ENCODE results near the gene CCL2. TPM values are rescaled to one million over a fixed set of nuclear protein-coding genes. Genes with fewer than 3 reads are reported as not detected.

The CCL2 gene
- total and polyA plus RNA-seq, 2 of the 8 experiments (the other 6 are each of a cell fraction or from before 2014, with no cell fraction given) = 3.0 to 3.7 TPM

DNA sequence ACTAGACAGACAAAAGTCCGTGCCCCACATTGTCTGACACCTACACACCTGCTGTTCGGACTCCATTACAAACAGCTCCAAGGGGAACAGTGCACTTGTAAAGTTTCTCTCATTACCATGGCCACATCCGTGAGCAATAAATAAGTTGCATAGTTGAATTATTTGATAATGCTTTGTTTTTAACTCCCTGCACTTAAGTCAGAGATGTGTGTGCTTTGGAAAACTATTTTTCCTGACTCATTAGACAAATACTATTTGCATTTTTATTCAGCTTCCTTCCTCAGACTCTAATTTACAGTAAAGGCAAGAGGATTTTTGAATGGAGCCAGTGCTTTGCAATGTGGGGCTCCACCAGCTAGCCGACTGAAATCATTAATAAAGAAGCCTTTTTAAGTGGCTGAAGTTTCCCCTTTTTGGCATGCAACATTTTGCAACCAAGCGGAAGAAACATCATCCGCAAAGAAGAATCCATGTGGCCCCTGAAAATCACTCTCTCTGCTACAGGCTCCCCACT, 6.5 kb upstream of the CCL2 start:
- Histone ChIP-seq H3K27me3 (replicated peaks in 1 of 4; ENCODE audit: control insufficient read depth in 3 of 4, extremely low read depth in 1 of 4, insufficient read depth in 3 of 4, low read length in 3 of 4) (peaks cover 0 to 3% (median 0%) of the 10 kb centered on the region in 4 experiments; a peak in 1 of 7 replicates), H3K4ac (replicated peaks; ENCODE audit: insufficient read length, low read depth, low read length) (no peak overlapping the region), H3K23me2 (ENCODE audit: low read depth, low read length) (no peaks in the 10 kb centered on the region), H3K9me3 (ENCODE audit: insufficient read depth in 2 of 2, low read depth in 1 of 2, low read length in 1 of 2) (no peaks in the 10 kb centered on the region), H3K9ac (replicated peaks in 1 of 4; ENCODE audit: extremely low read depth in 1 of 4, low read depth in 3 of 4, low read length in 3 of 4) (no peak overlapping the region), H2AK5ac (ENCODE audit: low read depth, low read length) (no peak overlapping the region), H3K79me1 (ENCODE audit: low read depth, low read length) (no peaks in the 10 kb centered on the region), H4K91ac (replicated peaks; ENCODE audit: insufficient read length, low read length) (no peak overlapping the region), H4K8ac (ENCODE audit: extremely low read depth, insufficient read depth, low read length) (no peak overlapping the region), H2BK12ac (ENCODE audit: low read depth, low read length) (no peak overlapping the region), H3K4me2 (ENCODE audit: insufficient read depth in 1 of 2, low read depth in 2 of 2, low read length in 2 of 2) (no peak overlapping the region), H3K23ac (ENCODE audit: insufficient read length) (no peak overlapping the region), H4K5ac (ENCODE audit: insufficient read length, low read depth, low read length) (no peak overlapping the region), H2AFZ (ENCODE audit: low read length) (no peak overlapping the region), H2BK120ac (replicated peaks; ENCODE audit: low read depth, low read length) (no peak overlapping the region), H3K56ac (replicated peaks; ENCODE audit: insufficient read length, low read depth, low read length) (no peak overlapping the region), H3K79me2 (ENCODE audit: control insufficient read depth in 1 of 2, insufficient read depth in 2 of 2, low read length in 2 of 2) (no peaks in the 10 kb centered on the region), H3K14ac (ENCODE audit: insufficient read length) (no peak overlapping the region), H3K18ac (ENCODE audit: extremely low read depth, low read length) (no peak overlapping the region), H2BK20ac (ENCODE audit: low read length) (no peak overlapping the region), H3K27ac (ENCODE audit: low read depth, low read length) (no peak overlapping the region), H2BK15ac (ENCODE audit: low read length) (no peak overlapping the region), H2BK5ac (ENCODE audit: low read depth, low read length) (no peak overlapping the region), H3K4me1 (replicated peaks in 1 of 4; ENCODE audit: control insufficient read depth in 3 of 4, insufficient read depth in 4 of 4, low read length in 3 of 4) (peaks cover 0 to 2% (median 0%) of the 10 kb centered on the region in 4 experiments; a peak in 2 of 7 replicates), H3K36me3 (ENCODE audit: control insufficient read depth in 2 of 4, insufficient read depth in 4 of 4, low read length in 3 of 4) (no peaks in the 10 kb centered on the region), H4K20me1 (replicated peaks in 1 of 2; ENCODE audit: control insufficient read depth in 1 of 2, insufficient read depth in 2 of 2, low read length in 2 of 2) (no peaks in the 10 kb centered on the region), H3K4me3 (ENCODE audit: extremely low read depth in 1 of 4, insufficient read depth in 2 of 4, low read depth in 3 of 4, low read length in 4 of 4) (no peak overlapping the region)
- POLR2A ChIA-PET (ENCODE audit: partially characterized antibody) = no interaction called here
- TF ChIP-seq CBX8 (IDR thresholded peaks at IDR 0.05; ENCODE audit: borderline replicate concordance, low read depth, low read length) (no peak), NANOG (IDR thresholded peaks at IDR 0.05; ENCODE audit: insufficient read depth, low read depth, low read length, poor library complexity, severe bottlenecking) (no peak), ASH2L (IDR thresholded peaks at IDR 0.05; ENCODE audit: low read length) (no peak), HDAC2 (IDR thresholded peaks at IDR 0.05; ENCODE audit: borderline replicate concordance in 1 of 2, low read depth in 2 of 2, low read length in 2 of 2) (no peak), SP4 (IDR thresholded peaks at IDR 0.05; ENCODE audit: low read length) (no peak), HDAC6 (IDR thresholded peaks at IDR 0.05; ENCODE audit: low read depth, low read length) (no peak)
- TF ChIP-seq, protein P1, sequence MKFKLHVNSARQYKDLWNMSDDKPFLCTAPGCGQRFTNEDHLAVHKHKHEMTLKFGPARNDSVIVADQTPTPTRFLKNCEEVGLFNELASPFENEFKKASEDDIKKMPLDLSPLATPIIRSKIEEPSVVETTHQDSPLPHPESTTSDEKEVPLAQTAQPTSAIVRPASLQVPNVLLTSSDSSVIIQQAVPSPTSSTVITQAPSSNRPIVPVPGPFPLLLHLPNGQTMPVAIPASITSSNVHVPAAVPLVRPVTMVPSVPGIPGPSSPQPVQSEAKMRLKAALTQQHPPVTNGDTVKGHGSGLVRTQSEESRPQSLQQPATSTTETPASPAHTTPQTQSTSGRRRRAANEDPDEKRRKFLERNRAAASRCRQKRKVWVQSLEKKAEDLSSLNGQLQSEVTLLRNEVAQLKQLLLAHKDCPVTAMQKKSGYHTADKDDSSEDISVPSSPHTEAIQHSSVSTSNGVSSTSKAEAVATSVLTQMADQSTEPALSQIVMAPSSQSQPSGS (IDR thresholded peaks at IDR 0.05; ENCODE audit: low read length) = no peak
- CTCF ChIA-PET (ENCODE audit: partially characterized antibody) = interaction anchor here (2.9 kb wide), 1 partner anchor 48 kb away, joined by 13 read pairs; no protein-coding TSS in a partner anchor
- no peak for FAIRE-seq
- no peak for DNase-seq (ENCODE audit: low read depth in 1 of 2, low spot score in 2 of 2)
- 93% methylated on average over 6 of the region's 6 CpGs; no CpG with 5 or more reads in 1 of the 2 experiments for WGBS, 2 experiments (ENCODE audit: extremely low coverage in 1 of 2, insufficient coverage in 1 of 2, insufficient read length in 1 of 2, insufficient replicate concordance in 2 of 2, low coverage in 1 of 2, low lambda C conversion rate in 2 of 2, missing lambda C conversion rate in 1 of 2)
